ENCODE measurements around the gene FBXL13.
"Not testable (repeated sequence)": the region's sequence is repeated elsewhere in the genome, so short reads cannot be mapped to it uniquely, and the experiment has no call there.

DNA sequence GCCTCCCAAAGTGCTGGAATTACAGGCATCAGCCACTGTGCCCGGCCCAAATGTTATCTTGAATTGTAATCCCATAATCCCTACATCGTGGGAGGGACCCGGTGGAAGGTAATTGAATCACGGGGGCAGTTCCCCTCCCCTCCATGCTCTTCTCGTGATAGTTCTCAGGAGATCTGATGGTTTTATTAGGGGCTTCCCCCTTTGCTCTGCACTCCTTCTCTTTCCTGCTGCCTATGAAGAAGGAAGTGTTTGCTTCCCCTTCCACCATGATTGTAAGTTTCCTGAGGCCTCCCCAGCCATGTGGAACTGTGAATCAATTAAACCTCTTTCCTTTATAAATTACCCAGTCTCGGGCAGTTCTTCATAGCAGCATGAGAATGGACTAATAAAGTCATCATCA is 3.6 kb upstream of the FBXL13 start:
- TF ChIP-seq, protein P1, sequence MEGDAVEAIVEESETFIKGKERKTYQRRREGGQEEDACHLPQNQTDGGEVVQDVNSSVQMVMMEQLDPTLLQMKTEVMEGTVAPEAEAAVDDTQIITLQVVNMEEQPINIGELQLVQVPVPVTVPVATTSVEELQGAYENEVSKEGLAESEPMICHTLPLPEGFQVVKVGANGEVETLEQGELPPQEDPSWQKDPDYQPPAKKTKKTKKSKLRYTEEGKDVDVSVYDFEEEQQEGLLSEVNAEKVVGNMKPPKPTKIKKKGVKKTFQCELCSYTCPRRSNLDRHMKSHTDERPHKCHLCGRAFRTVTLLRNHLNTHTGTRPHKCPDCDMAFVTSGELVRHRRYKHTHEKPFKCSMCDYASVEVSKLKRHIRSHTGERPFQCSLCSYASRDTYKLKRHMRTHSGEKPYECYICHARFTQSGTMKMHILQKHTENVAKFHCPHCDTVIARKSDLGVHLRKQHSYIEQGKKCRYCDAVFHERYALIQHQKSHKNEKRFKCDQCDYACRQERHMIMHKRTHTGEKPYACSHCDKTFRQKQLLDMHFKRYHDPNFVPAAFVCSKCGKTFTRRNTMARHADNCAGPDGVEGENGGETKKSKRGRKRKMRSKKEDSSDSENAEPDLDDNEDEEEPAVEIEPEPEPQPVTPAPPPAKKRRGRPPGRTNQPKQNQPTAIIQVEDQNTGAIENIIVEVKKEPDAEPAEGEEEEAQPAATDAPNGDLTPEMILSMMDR (conservative IDR thresholded peaks at IDR 0.05 in 1 of 2, IDR thresholded peaks at IDR 0.05 in 1 of 2; ENCODE audit: extremely low read depth in 1 of 2, insufficient read depth in 1 of 2, low read depth in 1 of 2, low read length in 2 of 2): not testable (repeated sequence)
- not testable (repeated sequence) for TF ChIP-seq EZH2 (IDR thresholded peaks at IDR 0.05; ENCODE audit: borderline replicate concordance, low read length)

Data from mammary epithelial cell (primary cell).